DOHH2 (cell line): ENCODE results near the gene SVBP.

Experiments
- CTCF ChIP-seq: fragments of 200-600 bp; sonication (generic); IDR thresholded peaks from one replicate; pipeline ENCODE4 v1.5.1; 2014; ENCODE audit warnings: antibody characterized with exemption, mild to moderate bottlenecking, low read depth, low read length; ENCODE audit not compliant: poor library complexity, severe bottlenecking
- EZH2phosphoT487 ChIP-seq: fragments of 200-600 bp; sonication (generic); IDR thresholded peaks from 2 replicates; pipeline ENCODE4 v1.6.1; 2017; ENCODE audit warnings: borderline replicate concordance, mild to moderate bottlenecking, antibody characterized with exemption, low read length, moderate library complexity, mixed read lengths

GRCh38 chr1:42816585-42817439 is at the start of gene SVBP, which contains the start of gene ERMAP:
- TF ChIP-seq CTCF (no peak), EZH2phosphoT487 (no peak)
